NCI-H2107 (cell line): Measurements from ENCODE around the gene RAP1GAP2.
"Not testable (repeated sequence)": the region's sequence is repeated elsewhere in the genome, so short reads cannot be mapped to it uniquely, and the experiment has no call there.

Experiments
- DNase-seq: peaks from one replicate; lab custom pipeline; 2025; lab: John Stamatoyannopoulos, UW

Gene RAP1GAP2

GRCh38 chr17:2796164-2797125 lies at the start of gene RAP1GAP2:
Gene RAP1GAP2, plus strand, starts transcription at chr17:2796438. Its CDS starts 90 bp downstream, at chr17:2796528.
- DNase-seq: no peak

GRCh38 chr17:2749058-2749783 lies 47.0 kb upstream of the RAP1GAP2 start, which contains the start of gene CCDC92B:
Gene CCDC92B, minus strand, starts transcription at chr17:2749652. Its CDS starts 14,507 bp downstream, at chr17:2735145.
- no peak for DNase-seq

- DNase-seq: no peak
Measured at GRCh38 chr17:2749784-2750181, 46.5 kb upstream of the RAP1GAP2 start.

GRCh38 chr17:2750721-2751120 lies 45.5 kb upstream of the RAP1GAP2 start:
- DNase-seq: no peak

- DNase-seq: no peak
Measured at GRCh38 chr17:2751491-2751890, 44.7 kb upstream of the RAP1GAP2 start.

- DNase-seq: no peak
Measured at GRCh38 chr17:2755891-2756724, 40.1 kb upstream of the RAP1GAP2 start.

- no peak for DNase-seq
Measured at GRCh38 chr17:2758870-2759269, 37.4 kb upstream of the RAP1GAP2 start.

GRCh38 chr17:2770129-2770528 lies 26.1 kb upstream of the RAP1GAP2 start:
- DNase-seq: no peak

GRCh38 chr17:2775206-2775605 lies 21.0 kb upstream of the RAP1GAP2 start:
- DNase-seq: no peak

- no peak for DNase-seq
Measured at GRCh38 chr17:2776589-2777241, 19.5 kb upstream of the RAP1GAP2 start.

- DNase-seq: no peak
Measured at GRCh38 chr17:2777242-2777867, 18.9 kb upstream of the RAP1GAP2 start.

- no peak for DNase-seq
Measured at GRCh38 chr17:2778489-2778888, 17.7 kb upstream of the RAP1GAP2 start.

GRCh38 chr17:2779545-2779944 lies 16.7 kb upstream of the RAP1GAP2 start:
- no peak for DNase-seq

- no peak for DNase-seq
Measured at GRCh38 chr17:2780256-2780655, 16.0 kb upstream of the RAP1GAP2 start.

GRCh38 chr17:2780931-2781454 lies 15.2 kb upstream of the RAP1GAP2 start:
- no peak for DNase-seq

- not testable (repeated sequence) for DNase-seq
Measured at GRCh38 chr17:2781598-2781997, 14.6 kb upstream of the RAP1GAP2 start.

- DNase-seq: no peak
Measured at GRCh38 chr17:2782055-2782454, 14.2 kb upstream of the RAP1GAP2 start.

- no peak for DNase-seq
Measured at GRCh38 chr17:2783310-2784030, 12.8 kb upstream of the RAP1GAP2 start.

- DNase-seq: no peak
Measured at GRCh38 chr17:2784864-2785263, 11.4 kb upstream of the RAP1GAP2 start.

GRCh38 chr17:2785376-2785775 lies 10.9 kb upstream of the RAP1GAP2 start:
- DNase-seq: not testable (repeated sequence)
